K562 (cell line): ENCODE measurements around the gene TRAPPC12. TPM values are rescaled to one million over a fixed set of nuclear protein-coding genes. Genes with fewer than 3 reads are reported as not detected.
A peak's percentile ranks its signal among the peaks of the same experiment; 100 is the strongest.

ENCODE experiments used
- ATAC-seq: fragments of 200-7000 bp; cut with Tn5 transposase; 3 replicates; pipeline ENCODE4 v1.9.1; 2020; ENCODE audit warnings: moderate library complexity
- BruUV-seq: library from RNA; stranded (reverse); fragments of 400-500 nt; replicated peaks from 2 replicates; lab custom pipeline; 2021; lab: Mats Ljungman, UMichigan
- CTCF ChIA-PET: fragments of 300-600 bp; formaldehyde crosslinking; extraction: SDS; loops from one replicate; lab custom pipeline; 2021; ENCODE audit warnings: low intra/inter-chr PET ratio; lab: Yijun Ruan, JAX
- POLR2A ChIA-PET: fragments of 300-600, 350-650 bp; sonication (Branson Sonifier 250); formaldehyde crosslinking; extraction: SDS; loops from one replicate; lab custom pipeline; 2021; ENCODE audit warnings: antibody characterized with exemption, inconsistent platforms; lab: Yijun Ruan, JAX
- DNase-seq, 4 experiments: peaks; one replicate each; pipeline versions ENCODE4 v3.0.0 to v3.0.0-alpha.2; 2011 to 2018; ENCODE audit warnings: low spot score in 3 of 4, mixed read lengths in 3 of 4; ENCODE audit errors: extremely low read depth in 1 of 4
- FAIRE-seq: peaks from 2 replicates; lab custom pipeline; 2011; peaks lifted over from hg19 to GRCh38; lab: Jason Lieb, UNC
- H2AFZ ChIP-seq: 2 replicates; pipeline ENCODE4 v1.6.0; 2011; ENCODE audit warnings: low read depth, low read length, control low read depth, inconsistent platforms
- H3K27ac ChIP-seq: fragments of 200-600 bp; 3 replicates; pipeline ENCODE4 v1.8.0; 2011; ENCODE audit warnings: low read depth, mild to moderate bottlenecking, control low read depth, inconsistent platforms, low read length, moderate library complexity, mixed read lengths; ENCODE audit errors: extremely low read depth
- H3K27me3 ChIP-seq, 2 experiments: fragments of 300-600 bp in 1 of 2; 2 replicates in 1 of 2; 3 replicates in 1 of 2; pipeline versions ENCODE4 v1.6.0 to v1.8.0; 2011; ENCODE audit warnings: inconsistent platforms in 2 of 2, low read length in 2 of 2, mild to moderate bottlenecking in 1 of 2, mixed read lengths in 1 of 2, moderate library complexity in 1 of 2; ENCODE audit not compliant: control insufficient read depth in 2 of 2, insufficient read depth in 2 of 2
- H3K36me3 ChIP-seq: fragments of 300-600 bp; 3 replicates; pipeline ENCODE4 v1.8.0; 2011; ENCODE audit warnings: mild to moderate bottlenecking, low read length, inconsistent platforms; ENCODE audit not compliant: control insufficient read depth, insufficient read depth
- H3K4me1 ChIP-seq, 2 experiments: fragments of 200-600 bp in 1 of 2; replicated peaks in 1 of 2; 2 replicates in 1 of 2; 3 replicates in 1 of 2; pipeline versions ENCODE4 v1.5.1 to v1.8.0; 2011; ENCODE audit warnings: inconsistent platforms in 2 of 2, low read length in 2 of 2, mild to moderate bottlenecking in 1 of 2, mixed read lengths in 1 of 2, moderate library complexity in 1 of 2; ENCODE audit not compliant: control insufficient read depth in 2 of 2, insufficient read depth in 2 of 2
- H3K4me2 ChIP-seq: 2 replicates; pipeline ENCODE4 v1.6.1; 2011; ENCODE audit warnings: low read length, control low read depth, inconsistent platforms, mixed read lengths; ENCODE audit not compliant: insufficient read depth
- H3K4me3 ChIP-seq: fragments of 200-600 bp; sonication (generic), shearing (Covaris generic); 2 replicates; pipeline ENCODE4 v1.5.1; 2016; ENCODE audit warnings: control low read depth, inconsistent platforms
- H3K79me2 ChIP-seq: fragments of 200-600 bp; 3 replicates; pipeline ENCODE4 v1.8.0; 2011; ENCODE audit warnings: low read length, inconsistent platforms; ENCODE audit not compliant: control insufficient read depth, insufficient read depth
- H3K9ac ChIP-seq, 2 experiments: 2 replicates each; pipeline versions ENCODE4 v1.6.0 to v1.6.1; 2011; ENCODE audit warnings: low read depth in 2 of 2, low read length in 2 of 2, control low read depth in 1 of 2, inconsistent platforms in 1 of 2, mild to moderate bottlenecking in 1 of 2, mixed read lengths in 1 of 2; ENCODE audit not compliant: insufficient read depth in 1 of 2
- H3K9me1 ChIP-seq: one replicate; pipeline ENCODE4 v1.6.0; 2011; ENCODE audit warnings: inconsistent platforms, mild to moderate bottlenecking, low read length, moderate library complexity; ENCODE audit not compliant: control insufficient read depth, insufficient read depth
- H3K9me3 ChIP-seq: replicated peaks from 2 replicates; pipeline ENCODE4 v1.5.1; 2011; ENCODE audit warnings: low read depth, low read length, inconsistent platforms; ENCODE audit not compliant: control insufficient read depth, insufficient read depth
- H4K20me1 ChIP-seq: replicated peaks from 2 replicates; pipeline ENCODE4 v1.6.1; 2011; ENCODE audit warnings: low read length, inconsistent platforms, mixed read lengths; ENCODE audit not compliant: control insufficient read depth, insufficient read depth
- ATF7 ChIP-seq: fragments of 450-650 bp; IDR thresholded peaks from 2 replicates; pipeline ENCODE4 v1.7.1; 2014; ENCODE audit warnings: mild to moderate bottlenecking, moderate library complexity
- CREM ChIP-seq: IDR thresholded peaks from 2 replicates; pipeline ENCODE4 v1.6.1; 2014; ENCODE audit warnings: antibody characterized with exemption, low read depth
- L3MBTL2 ChIP-seq: fragments of 450-650 bp; IDR thresholded peaks from 2 replicates; pipeline ENCODE4 v1.6.1; 2016; ENCODE audit warnings: mild to moderate bottlenecking, moderate library complexity
- PKNOX1 ChIP-seq: fragments of 450-650 bp; IDR thresholded peaks from 2 replicates; pipeline ENCODE4 v1.6.1; 2016
- PRDM10 ChIP-seq: fragments of 450-650 bp; IDR thresholded peaks from 2 replicates; pipeline ENCODE4 v1.6.1; 2018; ENCODE audit not compliant: partially characterized antibody
- SMARCA4 ChIP-seq: fragments of 450-650 bp; IDR thresholded peaks from 2 replicates; pipeline ENCODE4 v1.6.1; 2016
- TFAM ChIP-seq: fragments of 250-450 bp; sonication (Bioruptor Pico); conservative IDR thresholded peaks from 2 replicates; pipeline ENCODE4 v1.5.0; 2021; ENCODE audit warnings: mild to moderate bottlenecking, moderate library complexity
- ZNF436 ChIP-seq: fragments of 250-450, 450-650 bp; sonication (Bioruptor Pico); formaldehyde crosslinking; IDR thresholded peaks from 2 replicates; pipeline ENCODE4 v1.7.0; 2020; ENCODE audit warnings: mild to moderate bottlenecking
- WGBS: fragments of 100-300 bp; shearing (Covaris generic); methylation state at CpG from one replicate; pipeline ENCODE4 v1.1.6; 2016; ENCODE audit warnings: low coverage, mixed read lengths; ENCODE audit not compliant: insufficient coverage; ENCODE audit errors: missing lambda C conversion rate; 5-methylcytosine and 5-hydroxymethylcytosine counted together
- in situ Hi-C: fragments of 300-500 bp; cut with MboI; formaldehyde crosslinking; loops from 4 replicates; pipeline ENCODE4 v1.15.0; 2018; ENCODE audit warnings: inconsistent platforms, mixed read lengths
- intact Hi-C: fragments of 100-400 bp; cut with micrococcal nuclease; formaldehyde crosslinking; loops from 2 replicates; pipeline ENCODE4 v1.14.2; 2022
- polyA plus RNA-seq, 8 experiments: library from polyadenylated mRNA; depleted of rRNA in 4 of 8; stranded (reverse) in 5 of 8; unstranded in 3 of 8; fragments of >200 nt; fragmentation: Nextera tagmentation in 2 of 8; fragmentation: Illumina TruSeq in 1 of 8; extraction: Ambion mirVana in 2 of 8; extraction: Trizol in 1 of 8; gene quantifications; 2 replicates each; pipeline versions ENCODE4 v1.2.1 to v1.2.3, GENCODE V29; 2011 to 2014; ENCODE audit warnings: inconsistent platforms in 1 of 8, missing spikeins in 1 of 8
- total RNA-seq, 7 experiments: library from RNA; depleted of rRNA in 6 of 7; stranded (reverse); fragments of >200 nt in 6 of 7; fragmentation: Illumina TruSeq in 2 of 7; extraction: Trizol in 2 of 7; gene quantifications; 2 replicates each; pipeline versions ENCODE4 v1.2.1 to v1.2.3, GENCODE V29; 2011 to 2021; ENCODE audit warnings: low replicate concordance in 1 of 7
- TF ChIP-seq, protein P1 (sequence below): fragments of 450-650 bp; IDR thresholded peaks from 2 replicates; pipeline ENCODE4 v1.6.1; 2016; ENCODE audit warnings: antibody characterized with exemption
- TF ChIP-seq, protein P2 (sequence below): fragments of 200-800 bp; sonication (Bioruptor generic); IDR thresholded peaks from 2 replicates; pipeline ENCODE4 v1.6.1; 2017; ENCODE audit warnings: missing genetic modification characterization, missing compliant biosample characterization
- TF ChIP-seq, protein P3 (sequence below): sonication (generic); formaldehyde crosslinking; IDR thresholded peaks from 2 replicates; pipeline ENCODE4 v1.8.0; 2022; ENCODE audit warnings: missing genetic modification reagents, mild to moderate bottlenecking, moderate library complexity, borderline replicate concordance
- TF ChIP-seq, protein P4 (sequence below): sonication (generic); formaldehyde crosslinking; IDR thresholded peaks from 2 replicates; pipeline ENCODE4 v1.8.0; 2022; ENCODE audit warnings: missing genetic modification reagents, mild to moderate bottlenecking, borderline replicate concordance

TRAPPC12 gene
- total and polyA plus RNA-seq, 9 of the 15 experiments (the other 6 are each of a cell fraction or from before 2014, with no cell fraction given) = 8.0 to 75.2 (median 39.1) TPM

- Histone ChIP-seq H3K9me1 (no peaks in the 10 kb centered on the region), H3K9ac (peak overlapping the region; percentile 24 to 53; a peak in 3 of 4 replicates), H3K27me3 (no peaks in the 10 kb centered on the region), H3K36me3 (peaks cover 19% of the 10 kb centered on the region; the same call in 2 of the 3 replicates), H3K79me2 (no peaks in the 10 kb centered on the region), H4K20me1 (no peaks in the 10 kb centered on the region), H3K4me3 (peak overlapping the region; percentile 21), H3K9me3 (no peaks in the 10 kb centered on the region; the same call in 1 of the 2 replicates), H3K4me2 (peak overlapping the region; percentile 77), H3K4me1 (peaks cover 12 to 36% of the 10 kb centered on the region in 2 experiments; a peak in 4 of 5 replicates), H3K27ac (peak overlapping the region; percentile 60), H2AFZ (peak overlapping the region; percentile 95)
- 2% methylated on average over 10 of the region's 10 CpGs for WGBS
- in situ Hi-C loops (loop anchor here (10.0 kb wide), 1 partner anchor 161 kb away; the partner anchor contains the start of gene ALLC), intact Hi-C loops (loop anchor here (1.0 kb wide), 1 partner anchor 158 kb away; no protein-coding TSS in a partner anchor)
- BruUV-seq = no TSS peak
- ATAC-seq = peak; percentile 99
- FAIRE-seq = peak; percentile 92
- ChIA-PET CTCF (no interaction called here), POLR2A (interaction anchor here (0.6 to 1.4 kb wide), 12 partner anchors 9 to 213 kb away, joined by 3 to 8 read pairs (median 3); no protein-coding TSS in a partner anchor)
- DNase-seq = peak; percentile 85 to 93 (median 86)
- TF ChIP-seq, protein P1, sequence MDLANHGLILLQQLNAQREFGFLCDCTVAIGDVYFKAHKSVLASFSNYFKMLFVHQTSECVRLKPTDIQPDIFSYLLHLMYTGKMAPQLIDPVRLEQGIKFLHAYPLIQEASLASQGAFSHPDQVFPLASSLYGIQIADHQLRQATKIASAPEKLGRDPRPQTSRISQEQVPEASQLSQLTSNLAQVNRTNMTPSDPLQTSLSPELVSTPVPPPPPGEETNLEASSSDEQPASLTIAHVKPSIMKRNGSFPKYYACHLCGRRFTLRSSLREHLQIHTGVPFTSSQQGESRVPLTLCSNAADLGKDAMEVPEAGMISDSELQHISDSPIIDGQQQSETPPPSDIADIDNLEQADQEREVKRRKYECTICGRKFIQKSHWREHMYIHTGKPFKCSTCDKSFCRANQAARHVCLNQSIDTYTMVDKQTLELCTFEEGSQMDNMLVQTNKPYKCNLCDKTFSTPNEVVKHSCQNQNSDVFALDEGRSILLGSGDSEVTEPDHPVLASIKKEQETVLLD = no peak
- TF ChIP-seq ZNF436 (CRISPR knock-in tag) (no peak), SMARCA4 (peak; percentile 27; the same call in 1 of the 2 replicates), TFAM (CRISPR knock-in tag) (no peak), L3MBTL2 (no peak), PRDM10 (peak; percentile 30), ATF7 (peak; percentile 16; the same call in 1 of the 2 replicates), CREM (peak; percentile 29; the same call in 1 of the 2 replicates), PKNOX1 (peak; percentile 89)
- TF ChIP-seq, protein P2, sequence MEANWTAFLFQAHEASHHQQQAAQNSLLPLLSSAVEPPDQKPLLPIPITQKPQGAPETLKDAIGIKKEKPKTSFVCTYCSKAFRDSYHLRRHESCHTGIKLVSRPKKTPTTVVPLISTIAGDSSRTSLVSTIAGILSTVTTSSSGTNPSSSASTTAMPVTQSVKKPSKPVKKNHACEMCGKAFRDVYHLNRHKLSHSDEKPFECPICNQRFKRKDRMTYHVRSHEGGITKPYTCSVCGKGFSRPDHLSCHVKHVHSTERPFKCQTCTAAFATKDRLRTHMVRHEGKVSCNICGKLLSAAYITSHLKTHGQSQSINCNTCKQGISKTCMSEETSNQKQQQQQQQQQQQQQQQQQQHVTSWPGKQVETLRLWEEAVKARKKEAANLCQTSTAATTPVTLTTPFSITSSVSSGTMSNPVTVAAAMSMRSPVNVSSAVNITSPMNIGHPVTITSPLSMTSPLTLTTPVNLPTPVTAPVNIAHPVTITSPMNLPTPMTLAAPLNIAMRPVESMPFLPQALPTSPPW (CRISPR knock-in tag) = 0 out of 2 replicates have a peak, but pooled peaks have one; percentile 39
- TF ChIP-seq, protein P3, sequence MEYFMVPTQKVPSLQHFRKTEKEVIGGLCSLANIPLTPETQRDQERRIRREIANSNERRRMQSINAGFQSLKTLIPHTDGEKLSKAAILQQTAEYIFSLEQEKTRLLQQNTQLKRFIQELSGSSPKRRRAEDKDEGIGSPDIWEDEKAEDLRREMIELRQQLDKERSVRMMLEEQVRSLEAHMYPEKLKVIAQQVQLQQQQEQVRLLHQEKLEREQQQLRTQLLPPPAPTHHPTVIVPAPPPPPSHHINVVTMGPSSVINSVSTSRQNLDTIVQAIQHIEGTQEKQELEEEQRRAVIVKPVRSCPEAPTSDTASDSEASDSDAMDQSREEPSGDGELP = peak; percentile 51; the same call in 1 of the 2 replicates
- TF ChIP-seq, protein P4, sequence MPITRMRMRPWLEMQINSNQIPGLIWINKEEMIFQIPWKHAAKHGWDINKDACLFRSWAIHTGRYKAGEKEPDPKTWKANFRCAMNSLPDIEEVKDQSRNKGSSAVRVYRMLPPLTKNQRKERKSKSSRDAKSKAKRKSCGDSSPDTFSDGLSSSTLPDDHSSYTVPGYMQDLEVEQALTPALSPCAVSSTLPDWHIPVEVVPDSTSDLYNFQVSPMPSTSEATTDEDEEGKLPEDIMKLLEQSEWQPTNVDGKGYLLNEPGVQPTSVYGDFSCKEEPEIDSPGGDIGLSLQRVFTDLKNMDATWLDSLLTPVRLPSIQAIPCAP (CRISPR knock-in tag) = no peak
Observed at GRCh38 chr2:3493615-3494007, 114.1 kb downstream of the TRAPPC12 start.
